Duodenal mucosa (tissue), 2 donors: Measurements from ENCODE around the gene GPBP1.
"Not testable (repeated sequence)": the region's sequence is repeated elsewhere in the genome, so short reads cannot be mapped to it uniquely, and the experiment has no call there.

Source experiments
- H3K27ac ChIP-seq: one replicate; pipeline ENCODE4 v1.7.0; 2013; ENCODE audit warnings: low read depth, low read length
- H3K27me3 ChIP-seq, 2 donors: one replicate each; pipeline ENCODE4 v1.7.0; 2013; ENCODE audit warnings: low read length in 2 of 2, control low read depth in 1 of 2; ENCODE audit not compliant: insufficient read depth in 2 of 2, control insufficient read depth in 1 of 2
- H3K36me3 ChIP-seq, 2 donors: one replicate each; pipeline ENCODE4 v1.7.0; 2013; ENCODE audit warnings: low read length in 2 of 2, control low read depth in 1 of 2; ENCODE audit not compliant: insufficient read depth in 2 of 2, control insufficient read depth in 1 of 2
- H3K4me1 ChIP-seq, 2 donors: one replicate each; pipeline ENCODE4 v1.7.0; 2013; ENCODE audit warnings: low read length in 2 of 2, control low read depth in 1 of 2; ENCODE audit not compliant: insufficient read depth in 2 of 2, control insufficient read depth in 1 of 2
- H3K4me3 ChIP-seq, 2 donors: one replicate each; pipeline ENCODE4 v1.7.0; 2013; ENCODE audit warnings: low read length in 2 of 2, low read depth in 1 of 2
- H3K9ac ChIP-seq, 2 donors: one replicate each; pipeline ENCODE4 v1.7.0; 2013; ENCODE audit warnings: low read length in 2 of 2, low read depth in 1 of 2
- H3K9me3 ChIP-seq, 2 donors: one replicate each; pipeline ENCODE4 v1.7.0; 2013; ENCODE audit warnings: low read length in 2 of 2, control low read depth in 1 of 2; ENCODE audit not compliant: control insufficient read depth in 1 of 2

Gene GPBP1

GRCh38 chr5:57190593-57190992, 16.7 kb downstream of the GPBP1 start:
- no peaks in the 10 kb centered on the region for H3K9me3 ChIP-seq
- H3K9ac ChIP-seq = no peak overlapping the region
- peaks cover 13 to 17% of the 10 kb centered on the region in 2 donors for H3K4me1 ChIP-seq
- H3K27ac ChIP-seq = no peak overlapping the region
- no peak overlapping the region for H3K4me3 ChIP-seq
- H3K36me3 ChIP-seq = peaks cover 0 to 5% of the 10 kb centered on the region in 2 donors
- H3K27me3 ChIP-seq = no peaks in the 10 kb centered on the region

GRCh38 chr5:57191163-57191562, 17.3 kb downstream of the GPBP1 start:
- Histone ChIP-seq H3K9me3 (no peaks in the 10 kb centered on the region), H3K27ac (no peak overlapping the region), H3K36me3 (peaks cover 0 to 5% of the 10 kb centered on the region in 2 donors), H3K4me1 (peaks cover 12 to 13% of the 10 kb centered on the region in 2 donors), H3K27me3 (no peaks in the 10 kb centered on the region), H3K4me3 (no peak overlapping the region), H3K9ac (no peak overlapping the region)

DNA sequence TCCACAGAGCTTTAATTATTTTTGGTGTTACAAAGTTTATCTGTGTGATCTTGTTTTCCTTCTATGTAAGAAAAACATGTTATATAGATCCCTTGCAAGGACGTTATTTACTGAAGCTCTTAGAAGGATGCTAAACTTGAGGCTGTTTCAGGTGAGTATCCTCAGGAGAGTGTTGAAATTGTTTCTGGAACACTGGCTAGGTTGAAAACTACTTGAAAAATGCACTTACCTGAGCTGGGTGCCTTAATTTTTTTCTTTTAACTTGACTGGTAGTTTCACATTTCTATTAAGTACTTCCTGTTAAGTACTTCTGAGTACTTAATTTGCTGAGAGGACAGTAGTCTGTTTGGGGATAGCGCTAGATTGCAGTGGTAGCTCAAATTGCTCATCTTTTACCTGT, 18.1 kb downstream of the GPBP1 start:
- no peaks in the 10 kb centered on the region for H3K27me3 ChIP-seq
- H3K36me3 ChIP-seq = peaks cover 0 to 10% of the 10 kb centered on the region in 2 donors
- peaks cover 7 to 8% of the 10 kb centered on the region in 2 donors for H3K4me1 ChIP-seq
- no peak overlapping the region for H3K27ac ChIP-seq
- no peak overlapping the region for H3K4me3 ChIP-seq
- no peaks in the 10 kb centered on the region for H3K9me3 ChIP-seq
- H3K9ac ChIP-seq = no peak overlapping the region

DNA sequence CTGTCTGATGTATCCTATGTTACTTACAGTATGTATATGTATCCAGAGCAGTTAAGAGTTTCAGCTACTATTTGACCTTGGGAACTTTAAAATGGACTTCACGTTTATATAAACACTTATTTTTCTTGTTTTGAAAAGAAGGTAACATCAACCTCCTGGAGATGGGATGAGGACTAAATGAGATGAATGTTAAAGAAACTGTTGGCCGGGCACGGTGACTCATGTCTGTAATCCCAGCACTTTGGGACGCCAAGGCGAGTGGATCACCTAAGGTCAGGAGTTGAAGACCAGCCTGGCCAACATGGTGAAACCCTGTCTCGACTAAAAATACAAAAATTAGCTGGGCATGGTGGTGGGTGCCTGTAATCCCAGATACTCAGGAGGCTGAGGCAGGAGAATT, 19.0 kb downstream of the GPBP1 start:
- not testable (repeated sequence) for H3K4me1 ChIP-seq, H3K9ac ChIP-seq, H3K4me3 ChIP-seq, H3K27ac ChIP-seq, H3K9me3 ChIP-seq, H3K27me3 ChIP-seq
- H3K36me3 ChIP-seq = peaks cover 0 to 10% of the 10 kb centered on the region in 2 donors

DNA sequence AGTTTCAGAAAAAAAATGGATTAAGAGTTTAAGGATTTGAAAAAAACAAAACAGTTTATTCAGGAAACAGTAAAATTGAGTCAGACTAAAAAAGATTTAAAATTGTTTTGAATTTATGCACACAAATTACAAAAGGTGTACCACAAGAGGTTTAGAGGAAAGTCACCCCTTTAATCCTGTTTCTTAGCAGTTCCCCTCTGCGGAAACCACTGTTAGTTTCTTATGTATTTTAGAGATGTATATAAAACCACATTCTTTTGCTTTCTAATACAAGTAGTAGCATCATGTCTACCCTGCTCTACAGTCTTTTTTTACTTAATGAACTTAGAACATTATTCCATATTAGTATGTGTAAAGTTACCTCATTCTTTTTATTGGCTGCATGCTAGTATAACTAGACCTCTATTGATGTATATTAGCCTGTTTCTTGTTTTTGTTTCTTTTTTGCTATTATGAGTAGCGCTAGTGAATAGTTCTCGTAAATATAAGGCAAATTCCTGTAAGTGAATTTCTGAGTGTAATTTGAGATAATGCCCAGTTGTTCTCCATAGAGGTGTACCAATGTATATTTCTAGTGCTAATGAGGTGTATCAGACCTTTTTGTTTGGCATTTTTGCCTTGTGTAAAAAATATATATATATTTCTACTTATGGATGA, 20.0 kb downstream of the GPBP1 start:
- Histone ChIP-seq H3K27ac (no peak overlapping the region), H3K36me3 (peaks cover 0 to 10% of the 10 kb centered on the region in 2 donors), H3K9me3 (no peaks in the 10 kb centered on the region), H3K4me3 (no peak overlapping the region), H3K27me3 (no peaks in the 10 kb centered on the region), H3K4me1 (no peaks in the 10 kb centered on the region), H3K9ac (no peak overlapping the region)

DNA sequence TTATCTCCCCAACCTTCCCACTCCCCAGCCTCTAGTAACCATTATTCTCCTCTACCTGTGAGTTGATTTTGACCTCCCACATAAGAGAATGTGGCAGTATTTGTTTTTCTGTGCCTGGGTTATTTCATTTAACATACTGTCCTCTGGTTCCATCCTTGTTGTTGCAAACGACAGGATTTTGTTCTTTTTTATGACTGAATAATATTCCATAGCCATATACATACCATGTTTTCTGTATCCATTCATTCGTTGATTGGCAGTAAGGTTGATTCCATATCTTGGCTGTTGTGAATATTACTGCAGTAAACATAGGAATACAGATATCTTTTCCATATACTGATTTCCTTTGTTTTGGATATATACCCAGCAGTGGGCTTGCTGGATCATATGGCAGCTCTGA, 20.8 kb downstream of the GPBP1 start:
- Histone ChIP-seq H3K4me3 (no peak overlapping the region), H3K9me3 (no peaks in the 10 kb centered on the region), H3K9ac (no peak overlapping the region), H3K27me3 (no peaks in the 10 kb centered on the region), H3K36me3 (peaks cover 0 to 10% of the 10 kb centered on the region in 2 donors), H3K4me1 (peaks cover 2 to 3% of the 10 kb centered on the region in 2 donors), H3K27ac (no peak overlapping the region)

GRCh38 chr5:57195060-57195459, 21.2 kb downstream of the GPBP1 start:
- peaks cover 0 to 10% of the 10 kb centered on the region in 2 donors for H3K36me3 ChIP-seq
- no peak overlapping the region for H3K9ac ChIP-seq
- H3K4me1 ChIP-seq = peaks cover 3 to 4% of the 10 kb centered on the region in 2 donors
- no peak overlapping the region for H3K27ac ChIP-seq
- H3K9me3 ChIP-seq = no peaks in the 10 kb centered on the region
- no peaks in the 10 kb centered on the region for H3K27me3 ChIP-seq
- H3K4me3 ChIP-seq = no peak overlapping the region

DNA sequence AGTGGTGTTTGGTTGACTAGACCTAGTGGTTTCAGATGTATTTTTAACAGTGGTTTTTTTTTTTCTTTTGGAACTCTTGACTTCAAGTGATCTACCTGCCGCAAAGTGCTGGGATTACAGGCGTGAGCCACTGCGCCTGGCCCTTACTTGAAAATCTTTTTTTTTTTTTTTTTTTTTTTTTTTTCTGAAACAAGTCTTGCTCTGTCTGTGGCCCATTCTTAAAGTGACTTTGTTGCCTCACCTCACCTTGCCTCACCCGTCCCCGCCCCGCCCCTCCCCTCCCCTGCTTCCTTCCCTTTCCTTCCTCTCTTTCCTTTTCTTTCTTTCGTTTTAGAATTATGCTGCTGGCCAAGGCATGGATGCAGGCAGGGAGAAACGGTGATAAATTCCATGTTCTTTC, 26.0 kb downstream of the GPBP1 start:
- H3K9ac ChIP-seq = no peak overlapping the region
- peaks cover 4 to 5% of the 10 kb centered on the region in 2 donors for H3K36me3 ChIP-seq
- H3K9me3 ChIP-seq = no peaks in the 10 kb centered on the region
- H3K27ac ChIP-seq = no peak overlapping the region
- no peak overlapping the region for H3K4me3 ChIP-seq
- no peaks in the 10 kb centered on the region for H3K27me3 ChIP-seq
- peaks cover 3 to 10% of the 10 kb centered on the region in 2 donors for H3K4me1 ChIP-seq

GRCh38 chr5:57202811-57203210, 29.0 kb downstream of the GPBP1 start:
- Histone ChIP-seq H3K36me3 (peaks cover 4 to 5% of the 10 kb centered on the region in 2 donors), H3K27ac (no peak overlapping the region), H3K9ac (no peak overlapping the region), H3K4me3 (no peak overlapping the region), H3K27me3 (no peaks in the 10 kb centered on the region), H3K9me3 (no peaks in the 10 kb centered on the region), H3K4me1 (peaks cover 3 to 10% of the 10 kb centered on the region in 2 donors)

GRCh38 chr5:57207007-57207653, 33.3 kb downstream of the GPBP1 start:
- peaks cover 0 to 6% of the 10 kb centered on the region in 2 donors for H3K4me1 ChIP-seq
- no peaks in the 10 kb centered on the region for H3K27me3 ChIP-seq
- H3K9ac ChIP-seq = no peak overlapping the region
- H3K36me3 ChIP-seq = peaks cover 0 to 6% of the 10 kb centered on the region in 2 donors
- H3K9me3 ChIP-seq = no peaks in the 10 kb centered on the region
- H3K27ac ChIP-seq = no peak overlapping the region
- H3K4me3 ChIP-seq = no peak overlapping the region
